Astrocyte (in vitro differentiated cells and primary cell): Measurements from ENCODE around the gene LOC101059915.
A peak's percentile ranks its signal among the peaks of the same experiment; 100 is the strongest.
"Not testable (repeated sequence)": the region's sequence is repeated elsewhere in the genome, so short reads cannot be mapped to it uniquely, and the experiment has no call there.

ENCODE experiments used
- DNase-seq: peaks from one replicate; pipeline ENCODE4 v3.0.0-alpha.2; 2010; ENCODE audit warnings: low read depth
- FAIRE-seq: peaks from 2 replicates; lab custom pipeline; 2011; peaks lifted over from hg19 to GRCh38; lab: Jason Lieb, UNC
- H2AFZ ChIP-seq: 2 replicates; pipeline ENCODE4 v1.6.0; 2012; ENCODE audit warnings: low read depth, low read length, inconsistent platforms
- H3K27ac ChIP-seq: 2 replicates; pipeline ENCODE4 v1.5.1; 2011; ENCODE audit warnings: low read depth, low read length, inconsistent platforms
- H3K27me3 ChIP-seq: 2 replicates; pipeline ENCODE4 v1.6.0; 2011; ENCODE audit warnings: low read length, inconsistent platforms; ENCODE audit not compliant: insufficient read depth
- H3K36me3 ChIP-seq: 2 replicates; pipeline ENCODE4 v1.5.1; 2011; ENCODE audit warnings: low read length, inconsistent platforms; ENCODE audit not compliant: insufficient read depth
- H3K4me1 ChIP-seq: 2 replicates; pipeline ENCODE4 v1.5.1; 2011; ENCODE audit warnings: low read length, inconsistent platforms; ENCODE audit not compliant: insufficient read depth
- H3K4me2 ChIP-seq: 2 replicates; pipeline ENCODE4 v1.6.0; 2012; ENCODE audit warnings: low read length, inconsistent platforms
- H3K4me3 ChIP-seq: 2 replicates; pipeline ENCODE4 v1.5.1; 2011; ENCODE audit warnings: low read depth, mild to moderate bottlenecking, low read length, inconsistent platforms; ENCODE audit not compliant: insufficient read depth
- H3K79me2 ChIP-seq: 2 replicates; pipeline ENCODE4 v1.6.0; 2012; ENCODE audit warnings: mild to moderate bottlenecking, low read length, inconsistent platforms; ENCODE audit not compliant: insufficient read depth
- H3K9ac ChIP-seq: 2 replicates; pipeline ENCODE4 v1.6.0; 2012; ENCODE audit warnings: mild to moderate bottlenecking, low read length, inconsistent platforms
- H3K9me3 ChIP-seq: 2 replicates; pipeline ENCODE4 v1.5.1; 2012; ENCODE audit warnings: low read depth, mild to moderate bottlenecking, low read length, inconsistent platforms; ENCODE audit not compliant: insufficient read depth
- H4K20me1 ChIP-seq: 2 replicates; pipeline ENCODE4 v1.6.0; 2012; ENCODE audit warnings: low read length, inconsistent platforms; ENCODE audit not compliant: insufficient read depth
- H3K27ac Mint-ChIP-seq: one replicate; pipeline ENCODE4 v1.8.0; 2021; ENCODE audit warnings: mild to moderate bottlenecking, mixed read lengths; ENCODE audit not compliant: unreplicated experiment
- H3K27me3 Mint-ChIP-seq: one replicate; pipeline ENCODE4 v1.8.0; 2021; ENCODE audit warnings: low read depth, mixed read lengths; ENCODE audit not compliant: unreplicated experiment
- H3K36me3 Mint-ChIP-seq: one replicate; pipeline ENCODE4 v1.8.0; 2021; ENCODE audit warnings: low read depth, mixed read lengths; ENCODE audit not compliant: unreplicated experiment
- H3K4me1 Mint-ChIP-seq: one replicate; pipeline ENCODE4 v1.8.0; 2021; ENCODE audit warnings: low read depth, mixed read lengths; ENCODE audit not compliant: unreplicated experiment
- H3K4me3 Mint-ChIP-seq: one replicate; pipeline ENCODE4 v1.8.0; 2021; ENCODE audit warnings: mild to moderate bottlenecking, moderate library complexity, mixed read lengths; ENCODE audit not compliant: unreplicated experiment
- H3K9me3 Mint-ChIP-seq: one replicate; pipeline ENCODE4 v1.8.0; 2021; ENCODE audit warnings: mild to moderate bottlenecking, mixed read lengths; ENCODE audit not compliant: unreplicated experiment
- EZH2 ChIP-seq: IDR thresholded peaks from 2 replicates; pipeline ENCODE4 v1.6.1; 2012; ENCODE audit warnings: mild to moderate bottlenecking, low read length, inconsistent platforms; ENCODE audit not compliant: insufficient read depth
- TF ChIP-seq, protein P1 (sequence below): IDR thresholded peaks from 2 replicates; pipeline ENCODE4 v1.5.1; 2011; ENCODE audit warnings: low read depth, mild to moderate bottlenecking, inconsistent platforms, low read length, moderate library complexity; ENCODE audit not compliant: insufficient read depth

The LOC101059915 gene

DNA sequence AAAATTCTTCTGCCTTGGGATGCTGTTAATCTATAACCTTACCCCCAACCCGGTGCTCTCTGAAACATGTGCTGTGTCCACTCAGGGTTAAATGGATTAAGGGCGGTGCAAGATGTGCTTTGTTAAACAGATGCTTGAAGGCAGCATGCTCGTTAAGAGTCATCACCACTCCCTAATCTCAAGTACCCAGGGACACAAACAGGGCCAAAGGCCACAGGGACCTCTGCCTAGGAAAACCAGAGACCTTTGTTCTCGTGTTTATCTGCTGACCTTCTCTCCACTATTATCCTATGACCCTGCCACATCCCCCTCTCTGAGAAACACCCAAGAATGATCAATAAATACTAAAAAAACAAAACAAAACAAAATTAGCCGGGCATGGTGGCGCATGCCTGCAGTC lies 9.8 kb downstream of the LOC101059915 start:
- not testable (repeated sequence) for H3K4me3 ChIP-seq, H3K4me2 ChIP-seq, H3K9me3 ChIP-seq, H3K79me2 ChIP-seq, H3K27me3 ChIP-seq, H3K27me3 Mint-ChIP-seq, H3K36me3 Mint-ChIP-seq, H3K4me1 Mint-ChIP-seq, FAIRE-seq, H3K4me1 ChIP-seq, H3K27ac Mint-ChIP-seq, H3K4me3 Mint-ChIP-seq, H3K36me3 ChIP-seq, DNase-seq, H2AFZ ChIP-seq, H4K20me1 ChIP-seq, H3K9me3 Mint-ChIP-seq, H3K27ac ChIP-seq, H3K9ac ChIP-seq

DNA sequence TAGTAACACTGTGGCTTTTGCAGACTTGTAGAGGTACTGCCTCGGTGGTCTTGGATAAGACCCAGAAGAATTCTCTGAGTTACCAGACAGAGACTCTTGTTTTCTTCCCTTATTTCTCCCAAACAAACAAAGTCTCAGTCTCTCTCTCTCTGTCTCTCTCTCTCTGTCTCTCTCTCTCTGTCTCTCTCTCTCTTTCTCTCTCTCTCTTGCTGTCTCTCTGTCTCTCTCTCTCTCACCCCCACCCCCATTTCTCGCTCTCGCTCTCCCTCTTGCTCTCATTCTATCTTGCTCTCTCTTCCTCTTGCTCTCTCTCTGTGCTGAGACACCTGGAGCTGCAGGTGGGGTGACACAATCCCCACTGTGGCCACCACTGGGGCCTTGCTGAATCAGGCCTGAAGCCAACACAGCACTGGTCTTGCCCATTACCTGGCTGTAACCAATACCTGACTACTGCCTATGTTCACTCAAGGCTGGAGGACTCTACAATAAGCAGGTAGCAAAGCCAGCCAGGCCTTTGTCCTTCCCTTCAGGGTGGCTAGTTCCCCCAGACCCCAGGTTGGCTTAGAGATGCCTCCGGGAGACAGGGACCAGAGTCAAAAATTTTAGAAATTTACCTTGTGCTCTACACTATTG lies 12.3 kb downstream of the LOC101059915 start:
- no peaks in the 10 kb centered on the region for H3K27me3 ChIP-seq
- Mint-ChIP-seq H3K4me1 (no peaks in the 10 kb centered on the region), H3K9me3 (no peaks in the 10 kb centered on the region), H3K4me3 (no peak overlapping the region), H3K27ac (no peak overlapping the region), H3K27me3 (peaks cover 7% of the 10 kb centered on the region), H3K36me3 (no peaks in the 10 kb centered on the region)
- DNase-seq (no peak), FAIRE-seq (peak; percentile 41)
- H2AFZ ChIP-seq = no peak overlapping the region
- H3K4me2 ChIP-seq = no peak overlapping the region
- no peaks in the 10 kb centered on the region for H4K20me1 ChIP-seq
- H3K4me3 ChIP-seq = no peak overlapping the region
- no peaks in the 10 kb centered on the region for H3K79me2 ChIP-seq
- H3K9me3 ChIP-seq = no peaks in the 10 kb centered on the region
- no peak overlapping the region for H3K27ac ChIP-seq
- no peak overlapping the region for H3K9ac ChIP-seq
- no peaks in the 10 kb centered on the region for H3K4me1 ChIP-seq
- TF ChIP-seq, protein P1, sequence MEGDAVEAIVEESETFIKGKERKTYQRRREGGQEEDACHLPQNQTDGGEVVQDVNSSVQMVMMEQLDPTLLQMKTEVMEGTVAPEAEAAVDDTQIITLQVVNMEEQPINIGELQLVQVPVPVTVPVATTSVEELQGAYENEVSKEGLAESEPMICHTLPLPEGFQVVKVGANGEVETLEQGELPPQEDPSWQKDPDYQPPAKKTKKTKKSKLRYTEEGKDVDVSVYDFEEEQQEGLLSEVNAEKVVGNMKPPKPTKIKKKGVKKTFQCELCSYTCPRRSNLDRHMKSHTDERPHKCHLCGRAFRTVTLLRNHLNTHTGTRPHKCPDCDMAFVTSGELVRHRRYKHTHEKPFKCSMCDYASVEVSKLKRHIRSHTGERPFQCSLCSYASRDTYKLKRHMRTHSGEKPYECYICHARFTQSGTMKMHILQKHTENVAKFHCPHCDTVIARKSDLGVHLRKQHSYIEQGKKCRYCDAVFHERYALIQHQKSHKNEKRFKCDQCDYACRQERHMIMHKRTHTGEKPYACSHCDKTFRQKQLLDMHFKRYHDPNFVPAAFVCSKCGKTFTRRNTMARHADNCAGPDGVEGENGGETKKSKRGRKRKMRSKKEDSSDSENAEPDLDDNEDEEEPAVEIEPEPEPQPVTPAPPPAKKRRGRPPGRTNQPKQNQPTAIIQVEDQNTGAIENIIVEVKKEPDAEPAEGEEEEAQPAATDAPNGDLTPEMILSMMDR = no peak
- no peak for TF ChIP-seq EZH2
- H3K36me3 ChIP-seq = no peaks in the 10 kb centered on the region

DNA sequence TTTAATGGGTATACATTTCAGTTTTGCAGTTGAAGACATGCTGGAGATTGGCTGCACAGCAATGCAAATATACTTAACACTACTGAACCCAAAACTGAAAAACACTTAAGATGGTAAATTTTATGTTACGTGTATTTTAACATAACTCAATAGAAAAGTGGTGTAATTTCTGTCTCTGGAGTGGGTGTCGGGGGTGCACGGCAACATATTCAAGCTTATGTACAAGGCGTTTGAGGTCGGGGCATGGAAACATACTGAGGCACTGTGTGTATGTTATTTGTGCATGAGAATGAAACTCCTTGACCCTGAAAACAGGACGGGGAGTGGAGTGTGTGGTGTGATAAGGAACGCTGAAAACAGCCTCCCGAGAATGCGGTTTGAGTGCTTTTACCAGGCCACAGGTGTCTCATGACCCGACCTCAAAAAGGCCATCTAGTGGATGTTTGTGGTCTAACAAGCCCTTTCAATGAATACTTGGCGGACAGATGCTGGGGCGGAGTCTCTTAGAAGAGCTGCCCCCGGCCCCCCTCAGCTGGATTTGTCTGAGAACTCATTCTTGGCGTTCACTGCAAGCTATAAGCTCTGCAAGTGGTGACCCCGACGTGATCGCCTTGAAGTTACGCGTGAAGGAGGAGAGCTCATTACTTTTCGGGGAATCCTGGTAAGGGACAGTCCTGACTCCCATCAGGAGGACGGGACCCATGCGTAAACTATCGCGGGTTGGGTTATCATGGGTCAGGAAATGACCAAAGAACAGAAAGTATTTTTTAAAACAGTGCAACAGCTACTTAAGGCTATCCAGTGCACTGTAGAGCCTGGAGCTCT lies 29.5 kb downstream of the LOC101059915 start:
- H3K4me3 ChIP-seq, H3K27me3 ChIP-seq, H2AFZ ChIP-seq, H3K79me2 ChIP-seq, H3K9ac ChIP-seq, H3K27ac ChIP-seq, H3K27me3 Mint-ChIP-seq, H4K20me1 ChIP-seq, H3K9me3 ChIP-seq, H3K4me1 ChIP-seq, H3K4me2 ChIP-seq, H3K36me3 ChIP-seq, H3K36me3 Mint-ChIP-seq, H3K9me3 Mint-ChIP-seq, H3K4me1 Mint-ChIP-seq, DNase-seq, FAIRE-seq, H3K4me3 Mint-ChIP-seq, H3K27ac Mint-ChIP-seq: not testable (repeated sequence)

DNA sequence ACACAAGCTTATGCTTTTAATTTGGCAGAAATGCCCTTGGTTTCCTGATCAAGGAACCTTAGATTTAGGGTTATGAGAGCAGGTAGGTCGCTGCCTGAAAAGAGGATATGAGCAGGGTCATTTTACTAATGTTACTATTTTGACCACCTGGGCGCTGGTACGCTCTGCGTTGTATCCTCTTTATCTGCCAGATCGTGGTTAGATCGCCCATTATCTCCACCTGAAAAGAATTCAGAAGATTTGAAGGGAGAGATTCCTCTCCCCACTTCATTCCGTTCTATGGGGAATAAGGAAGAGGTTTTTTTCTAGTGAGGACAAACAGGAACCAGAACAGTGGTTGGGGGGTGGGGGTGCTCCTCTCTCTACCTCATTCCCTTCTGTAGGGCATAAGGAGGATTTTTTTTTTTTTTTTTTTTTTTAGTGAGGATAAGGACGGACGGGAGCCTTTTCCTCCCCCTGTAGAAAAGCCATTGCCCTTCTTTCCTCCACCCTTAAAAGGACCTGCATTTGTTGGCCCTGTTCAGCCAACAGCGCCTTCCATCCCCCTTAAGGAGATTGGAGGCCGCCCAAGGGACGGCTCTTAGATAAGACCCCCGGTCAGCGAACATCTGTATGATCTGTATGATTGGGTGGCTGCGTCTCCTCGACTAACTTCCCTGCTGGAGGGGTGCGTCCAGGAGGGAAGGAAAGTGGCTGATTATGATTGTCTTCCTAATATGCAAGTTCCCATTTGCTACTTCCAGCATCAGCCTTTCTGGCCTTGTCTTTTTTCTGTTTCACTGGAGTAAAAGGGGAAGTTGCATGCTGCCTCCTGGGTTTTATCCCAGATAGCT lies 30.3 kb downstream of the LOC101059915 start:
- not testable (repeated sequence) for H4K20me1 ChIP-seq, H3K9me3 Mint-ChIP-seq, H3K9me3 ChIP-seq, H3K27me3 ChIP-seq, H3K27ac Mint-ChIP-seq, H3K4me3 Mint-ChIP-seq, H2AFZ ChIP-seq, DNase-seq, H3K4me1 Mint-ChIP-seq, H3K79me2 ChIP-seq, H3K36me3 ChIP-seq, H3K4me3 ChIP-seq, FAIRE-seq, H3K27ac ChIP-seq, H3K27me3 Mint-ChIP-seq, H3K4me1 ChIP-seq, H3K9ac ChIP-seq, H3K36me3 Mint-ChIP-seq, H3K4me2 ChIP-seq
